Measurements from ENCODE around the gene USP7.

- TF ChIP-seq, protein P1, sequence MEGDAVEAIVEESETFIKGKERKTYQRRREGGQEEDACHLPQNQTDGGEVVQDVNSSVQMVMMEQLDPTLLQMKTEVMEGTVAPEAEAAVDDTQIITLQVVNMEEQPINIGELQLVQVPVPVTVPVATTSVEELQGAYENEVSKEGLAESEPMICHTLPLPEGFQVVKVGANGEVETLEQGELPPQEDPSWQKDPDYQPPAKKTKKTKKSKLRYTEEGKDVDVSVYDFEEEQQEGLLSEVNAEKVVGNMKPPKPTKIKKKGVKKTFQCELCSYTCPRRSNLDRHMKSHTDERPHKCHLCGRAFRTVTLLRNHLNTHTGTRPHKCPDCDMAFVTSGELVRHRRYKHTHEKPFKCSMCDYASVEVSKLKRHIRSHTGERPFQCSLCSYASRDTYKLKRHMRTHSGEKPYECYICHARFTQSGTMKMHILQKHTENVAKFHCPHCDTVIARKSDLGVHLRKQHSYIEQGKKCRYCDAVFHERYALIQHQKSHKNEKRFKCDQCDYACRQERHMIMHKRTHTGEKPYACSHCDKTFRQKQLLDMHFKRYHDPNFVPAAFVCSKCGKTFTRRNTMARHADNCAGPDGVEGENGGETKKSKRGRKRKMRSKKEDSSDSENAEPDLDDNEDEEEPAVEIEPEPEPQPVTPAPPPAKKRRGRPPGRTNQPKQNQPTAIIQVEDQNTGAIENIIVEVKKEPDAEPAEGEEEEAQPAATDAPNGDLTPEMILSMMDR (IDR thresholded peaks at IDR 0.05) = no peak
- no peak for TF ChIP-seq POLR2A (IDR thresholded peaks at IDR 0.05)
Measured at GRCh38 chr16:9002042-9002441, 38.3 kb upstream of the USP7 start.

Measured in esophagus squamous epithelium (tissue), 4 donors.